Immature natural killer cell (primary cell): ENCODE data around the gene CELSR1. TPM values are rescaled to one million over a fixed set of nuclear protein-coding genes. Genes with fewer than 3 reads are reported as not detected.

ENCODE experiments used
- DNase-seq, 3 donors: peaks; one replicate each; pipeline ENCODE4 v3.0.0; 2022; ENCODE audit warnings: mixed read lengths in 1 of 3
- H3K27ac Mint-ChIP-seq, 6 donors: one replicate each; pipeline ENCODE4 v1.8.0; 2020; ENCODE audit warnings: mixed read lengths in 6 of 6, mild to moderate bottlenecking in 5 of 6, inconsistent platforms in 4 of 6, moderate library complexity in 3 of 6
- H3K27me3 Mint-ChIP-seq, 3 donors: one replicate each; pipeline ENCODE4 v1.8.0; 2020 to 2021; ENCODE audit warnings: low read depth in 3 of 3, mild to moderate bottlenecking in 3 of 3, mixed read lengths in 3 of 3, moderate library complexity in 3 of 3, inconsistent platforms in 1 of 3
- H3K36me3 Mint-ChIP-seq, 3 donors: one replicate each; pipeline ENCODE4 v1.8.0; 2020; ENCODE audit warnings: mixed read lengths in 3 of 3, inconsistent platforms in 2 of 3, mild to moderate bottlenecking in 2 of 3
- H3K4me1 Mint-ChIP-seq, 2 donors: one replicate each; pipeline ENCODE4 v1.8.0; 2020; ENCODE audit warnings: inconsistent platforms in 2 of 2, mild to moderate bottlenecking in 2 of 2, mixed read lengths in 2 of 2, moderate library complexity in 1 of 2
- H3K4me3 Mint-ChIP-seq, 5 donors: one replicate each; pipeline ENCODE4 v1.8.0; 2020; ENCODE audit warnings: mild to moderate bottlenecking in 5 of 5, mixed read lengths in 5 of 5, inconsistent platforms in 3 of 5, moderate library complexity in 3 of 5
- H3K9me3 Mint-ChIP-seq, 6 donors: one replicate each; pipeline ENCODE4 v1.8.0; 2020; ENCODE audit warnings: mild to moderate bottlenecking in 6 of 6, mixed read lengths in 6 of 6, inconsistent platforms in 4 of 6, moderate library complexity in 3 of 6
- polyA plus RNA-seq, 3 donors: library from polyadenylated mRNA; unstranded; fragments of 300-500 nt; fragmentation: Illumina TruSeq; gene quantifications; one replicate each; pipeline ENCODE4 v1.2.3, GENCODE V29; 2021

CELSR1 gene
- polyA plus RNA-seq, 3 donors from 2014 or later, result 0.24 to 1.6 (median 1.2) TPM

GRCh38 chr22:46354993-46355305 is 182.5 kb downstream of the CELSR1 start:
- no peak overlapping the region for H3K4me3 Mint-ChIP-seq
- no peak for DNase-seq
- no peak overlapping the region for H3K27ac Mint-ChIP-seq
- H3K36me3 Mint-ChIP-seq, result peaks cover 13 to 29% (median 22%) of the 10 kb centered on the region in 3 donors
- peaks cover 0 to 3% (median 0%) of the 10 kb centered on the region in 6 donors for H3K9me3 Mint-ChIP-seq
- H3K27me3 Mint-ChIP-seq, result peaks cover 0 to 3% (median 0%) of the 10 kb centered on the region in 3 donors
- peaks cover 0 to 4% of the 10 kb centered on the region in 2 donors for H3K4me1 Mint-ChIP-seq

- peaks cover 0 to 3% (median 0%) of the 10 kb centered on the region in 6 donors for H3K9me3 Mint-ChIP-seq
- no peak overlapping the region for H3K4me3 Mint-ChIP-seq
Observed at GRCh38 chr22:46354176-46354992, 183.0 kb downstream of the CELSR1 start.

GRCh38 chr22:46353483-46354105 is 183.8 kb downstream of the CELSR1 start:
- Mint-ChIP-seq H3K4me3 (no peak overlapping the region), H3K4me1 (peaks cover 0 to 4% of the 10 kb centered on the region in 2 donors), H3K27me3 (peaks cover 0 to 3% (median 0%) of the 10 kb centered on the region in 3 donors), H3K9me3 (peaks cover 0 to 3% (median 0%) of the 10 kb centered on the region in 6 donors), H3K36me3 (peaks cover 20 to 35% (median 31%) of the 10 kb centered on the region in 3 donors), H3K27ac (no peak overlapping the region)
- DNase-seq, result no peak

More at GRCh38 chr22:46354176-46354992, 183.0 kb downstream of the CELSR1 start:
- peaks cover 0 to 3% (median 0%) of the 10 kb centered on the region in 3 donors for H3K27me3 Mint-ChIP-seq
- no peak overlapping the region for H3K27ac Mint-ChIP-seq
- DNase-seq, result no peak
- peaks cover 0 to 4% of the 10 kb centered on the region in 2 donors for H3K4me1 Mint-ChIP-seq
- H3K36me3 Mint-ChIP-seq, result peaks cover 17 to 35% (median 27%) of the 10 kb centered on the region in 3 donors

GRCh38 chr22:46352691-46353386 is 184.6 kb downstream of the CELSR1 start:
- H3K4me1 Mint-ChIP-seq, result peaks cover 0 to 4% of the 10 kb centered on the region in 2 donors
- no peak for DNase-seq
- H3K27ac Mint-ChIP-seq, result no peak overlapping the region
- peaks cover 20 to 33% (median 31%) of the 10 kb centered on the region in 3 donors for H3K36me3 Mint-ChIP-seq
- peaks cover 0 to 3% (median 0%) of the 10 kb centered on the region in 3 donors for H3K27me3 Mint-ChIP-seq
- no peak overlapping the region for H3K4me3 Mint-ChIP-seq
- peaks cover 0 to 3% (median 0%) of the 10 kb centered on the region in 6 donors for H3K9me3 Mint-ChIP-seq

- Mint-ChIP-seq H3K36me3 (peaks cover 20 to 33% (median 31%) of the 10 kb centered on the region in 3 donors), H3K27me3 (peaks cover 0 to 3% (median 3%) of the 10 kb centered on the region in 3 donors), H3K4me1 (peaks cover 0 to 4% of the 10 kb centered on the region in 2 donors), H3K27ac (no peak overlapping the region), H3K9me3 (peaks cover 0 to 3% (median 0%) of the 10 kb centered on the region in 6 donors), H3K4me3 (no peak overlapping the region)
- DNase-seq, result no peak
Observed at GRCh38 chr22:46352276-46352675, 185.1 kb downstream of the CELSR1 start.

- Mint-ChIP-seq H3K4me3 (no peak overlapping the region), H3K9me3 (peaks cover 0 to 3% (median 0%) of the 10 kb centered on the region in 6 donors), H3K36me3 (peaks cover 20 to 37% (median 31%) of the 10 kb centered on the region in 3 donors), H3K27me3 (peaks cover 0 to 3% (median 3%) of the 10 kb centered on the region in 3 donors), H3K27ac (no peak overlapping the region), H3K4me1 (peaks cover 0 to 4% of the 10 kb centered on the region in 2 donors)
- DNase-seq, result no peak
Observed at GRCh38 chr22:46351767-46352166, 185.7 kb downstream of the CELSR1 start.

GRCh38 chr22:46351131-46351735 is 186.2 kb downstream of the CELSR1 start:
- Mint-ChIP-seq H3K27me3 (peaks cover 0 to 3% (median 3%) of the 10 kb centered on the region in 3 donors), H3K36me3 (peaks cover 21 to 42% (median 33%) of the 10 kb centered on the region in 3 donors), H3K4me1 (peaks cover 0 to 4% of the 10 kb centered on the region in 2 donors), H3K9me3 (peaks cover 0 to 3% (median 0%) of the 10 kb centered on the region in 6 donors), H3K27ac (peak overlapping the region in 1 of 6 donors; percentile 16), H3K4me3 (no peak overlapping the region)
- DNase-seq, result no peak

GRCh38 chr22:46350646-46351045 is 186.8 kb downstream of the CELSR1 start:
- peaks cover 0 to 4% of the 10 kb centered on the region in 2 donors for H3K4me1 Mint-ChIP-seq
- DNase-seq, result no peak
- peaks cover 0 to 3% (median 0%) of the 10 kb centered on the region in 6 donors for H3K9me3 Mint-ChIP-seq
- H3K27me3 Mint-ChIP-seq, result peaks cover 0 to 3% (median 3%) of the 10 kb centered on the region in 3 donors
- no peak overlapping the region for H3K4me3 Mint-ChIP-seq
- no peak overlapping the region for H3K27ac Mint-ChIP-seq
- peaks cover 24 to 46% (median 36%) of the 10 kb centered on the region in 3 donors for H3K36me3 Mint-ChIP-seq

GRCh38 chr22:46350121-46350520 is 187.3 kb downstream of the CELSR1 start:
- Mint-ChIP-seq H3K36me3 (peaks cover 24 to 43% (median 32%) of the 10 kb centered on the region in 3 donors), H3K27me3 (peaks cover 0 to 3% (median 3%) of the 10 kb centered on the region in 3 donors), H3K27ac (no peak overlapping the region), H3K4me3 (no peak overlapping the region), H3K9me3 (peaks cover 0 to 3% (median 0%) of the 10 kb centered on the region in 6 donors), H3K4me1 (peaks cover 0 to 2% of the 10 kb centered on the region in 2 donors)
- DNase-seq, result no peak

GRCh38 chr22:46349681-46350080 is 187.7 kb downstream of the CELSR1 start:
- peaks cover 0 to 3% (median 3%) of the 10 kb centered on the region in 3 donors for H3K27me3 Mint-ChIP-seq
- H3K27ac Mint-ChIP-seq, result no peak overlapping the region
- H3K4me1 Mint-ChIP-seq, result peaks cover 0 to 2% of the 10 kb centered on the region in 2 donors
- peaks cover 0 to 3% (median 0%) of the 10 kb centered on the region in 6 donors for H3K9me3 Mint-ChIP-seq
- no peak overlapping the region for H3K4me3 Mint-ChIP-seq
- H3K36me3 Mint-ChIP-seq, result peaks cover 24 to 43% (median 32%) of the 10 kb centered on the region in 3 donors
- DNase-seq, result no peak

GRCh38 chr22:46349238-46349637 is 188.2 kb downstream of the CELSR1 start:
- Mint-ChIP-seq H3K27ac (no peak overlapping the region), H3K36me3 (peaks cover 26 to 45% (median 34%) of the 10 kb centered on the region in 3 donors), H3K9me3 (peaks cover 0 to 3% (median 0%) of the 10 kb centered on the region in 6 donors), H3K27me3 (peaks cover 0 to 3% (median 3%) of the 10 kb centered on the region in 3 donors), H3K4me1 (peaks cover 0 to 2% of the 10 kb centered on the region in 2 donors), H3K4me3 (no peak overlapping the region)
- no peak for DNase-seq

- Mint-ChIP-seq H3K4me1 (peaks cover 0 to 5% of the 10 kb centered on the region in 2 donors), H3K4me3 (no peak overlapping the region), H3K27me3 (peaks cover 0 to 3% (median 3%) of the 10 kb centered on the region in 3 donors), H3K9me3 (no peaks in the 10 kb centered on the region), H3K36me3 (peaks cover 28 to 44% (median 33%) of the 10 kb centered on the region in 3 donors), H3K27ac (no peak overlapping the region)
- DNase-seq, result no peak
Observed at GRCh38 chr22:46348099-46348695, 189.2 kb downstream of the CELSR1 start.
